Right lobe of liver (tissue), 6 donors: ENCODE measurements around the gene TENT5C. TPM values are rescaled to one million over a fixed set of nuclear protein-coding genes. Genes with fewer than 3 reads are reported as not detected.

Source experiments
- ATAC-seq, 4 donors: fragments of 200-7000 bp; cut with Tn5 transposase; one replicate each; pipeline ENCODE4 v1.9.1; 2020; ENCODE audit warnings: mild to moderate bottlenecking in 4 of 4, moderate library complexity in 4 of 4
- DNase-seq, 3 donors: peaks; one replicate each; pipeline ENCODE4 v3.0.0-alpha.2; 2020
- H3K27ac ChIP-seq, 3 donors: fragments of 200-600 bp; one replicate each; pipeline ENCODE4 v1.8.0; 2022
- H3K27me3 ChIP-seq, 2 donors: fragments of 200-600 bp; one replicate each; pipeline ENCODE4 v1.8.0; 2022
- H3K36me3 ChIP-seq, 4 donors: fragments of 200-600 bp; sonication (generic) in 1 of 4; one replicate each; pipeline versions ENCODE4 v1.5.1 to v1.8.0; 2017 to 2022; ENCODE audit warnings: control low read depth in 1 of 4
- H3K4me1 ChIP-seq, 4 donors: fragments of 200-600 bp; sonication (generic) in 1 of 4; one replicate each; pipeline versions ENCODE4 v1.5.1 to v1.8.0; 2017 to 2022; ENCODE audit warnings: control low read depth in 1 of 4
- H3K4me3 ChIP-seq, 3 donors: fragments of 200-600 bp; one replicate each; pipeline ENCODE4 v1.8.0; 2022
- H3K9me3 ChIP-seq, 4 donors: fragments of 200-600 bp; sonication (generic) in 1 of 4; one replicate each; pipeline versions ENCODE4 v1.5.1 to v1.8.0; 2017 to 2022; ENCODE audit warnings: control low read depth in 1 of 4
- CTCF ChIP-seq, 4 donors: fragments of 200-600 bp in 3 of 4; fragments of 450-650 bp in 1 of 4; IDR thresholded peaks; one replicate each; pipeline versions ENCODE4 v1.5.1 to v1.8.0; 2016 to 2022; ENCODE audit warnings: antibody characterized with exemption in 4 of 4, mild to moderate bottlenecking in 2 of 4
- POLR2A ChIP-seq: fragments of 450-650 bp; IDR thresholded peaks from one replicate; pipeline ENCODE4 v1.6.1; 2017; ENCODE audit warnings: antibody characterized with exemption, mild to moderate bottlenecking
- WGBS: methylation state at CpG from one replicate; pipeline ENCODE4 v1.1.6; 2018; ENCODE audit warnings: low coverage, low lambda C conversion rate; ENCODE audit not compliant: insufficient coverage; ENCODE audit errors: missing lambda C conversion rate; 5-methylcytosine and 5-hydroxymethylcytosine counted together
- intact Hi-C, 2 donors: fragments of 100-400 bp; cut with DNase I; formaldehyde crosslinking; loops; one replicate each; pipeline versions ENCODE4 v1.11.2 to v1.14.1; 2022
- total RNA-seq, 6 experiments: library from RNA; depleted of rRNA in 2 of 6; stranded (reverse); fragments of >200 nt in 2 of 6; fragmentation: NEBNext Ultra II Directional in 3 of 6; extraction: Animal tissue kit (Norgen Biotek cat#: 25700) in 3 of 6; gene quantifications; one replicate each; pipeline versions ENCODE4 v1.1.0 to v1.2.4, GENCODE V29; 2016 to 2023
- donor health status: DM: no; HTN: yes; CAD: no.
- donor health status: DM: no; HTN: no; CAD: no.
- donor health status: DM: no; HTN: no; CAD: no.
- donor health status: DM: no; HTN: yes; CAD: no.
- donor health status: DM: no; HTN: yes; CAD: no.

Gene TENT5C
- total RNA-seq, 6 experiments from 2014 or later = 2.3 to 13.7 (median 3.0) TPM

GRCh38 chr1:117616967-117617366 is 11.1 kb downstream of the TENT5C start:
- DNase-seq = no peak
- Histone ChIP-seq H3K27me3 (no peaks in the 10 kb centered on the region), H3K4me3 (no peak overlapping the region), H3K27ac (no peak overlapping the region), H3K9me3 (no peaks in the 10 kb centered on the region), H3K4me1 (peaks cover 0 to 14% (median 0%) of the 10 kb centered on the region in 4 donors), H3K36me3 (no peaks in the 10 kb centered on the region)
- intact Hi-C loops = no loop called here
- 88% methylated on average over 6 of the region's 6 CpGs for WGBS
- ATAC-seq = no peak
- no peak for TF ChIP-seq CTCF (IDR thresholded peaks at IDR 0.05)
- TF ChIP-seq POLR2A = no peak

- no peak for TF ChIP-seq CTCF (IDR thresholded peaks at IDR 0.05)
- no peak for TF ChIP-seq POLR2A
- Histone ChIP-seq H3K9me3 (no peaks in the 10 kb centered on the region), H3K4me1 (peaks cover 0 to 14% (median 0%) of the 10 kb centered on the region in 4 donors), H3K36me3 (no peaks in the 10 kb centered on the region), H3K27me3 (no peaks in the 10 kb centered on the region), H3K27ac (no peak overlapping the region), H3K4me3 (no peak overlapping the region)
- DNase-seq (no peak), ATAC-seq (no peak)
- 55% methylated on average over 2 of the region's 2 CpGs for whole genome bisulfite sequencing
- intact Hi-C loops = no loop called here
These were observed 12.7 kb downstream of the TENT5C start for GRCh38 chr1:117618450-117619122.

GRCh38 chr1:117620440-117620839 is 14.6 kb downstream of the TENT5C start:
- intact Hi-C loops = no loop called here
- no peaks in the 10 kb centered on the region for H3K27me3 ChIP-seq
- H3K9me3 ChIP-seq = no peaks in the 10 kb centered on the region
- WGBS = 94% methylated on average over 6 of the region's 6 CpGs
- H3K36me3 ChIP-seq = no peaks in the 10 kb centered on the region
- ATAC-seq (no peak), DNase-seq (no peak)
- no peak overlapping the region for H3K4me3 ChIP-seq
- H3K4me1 ChIP-seq = no peaks in the 10 kb centered on the region
- no peak for TF ChIP-seq CTCF (IDR thresholded peaks at IDR 0.05)
- no peak for TF ChIP-seq POLR2A
- no peak overlapping the region for H3K27ac ChIP-seq

- H3K4me1 ChIP-seq = no peaks in the 10 kb centered on the region
- ATAC-seq (no peak), DNase-seq (no peak)
- H3K9me3 ChIP-seq = no peaks in the 10 kb centered on the region
- intact Hi-C loops = no loop called here
- no peaks in the 10 kb centered on the region for H3K36me3 ChIP-seq
- H3K27ac ChIP-seq = no peak overlapping the region
- no peaks in the 10 kb centered on the region for H3K27me3 ChIP-seq
- WGBS = 91% methylated on average over 4 of the region's 4 CpGs
- H3K4me3 ChIP-seq = no peak overlapping the region
- TF ChIP-seq POLR2A = no peak
These were observed 15.5 kb downstream of the TENT5C start for GRCh38 chr1:117621316-117621715.

GRCh38 chr1:117622726-117623125 is 16.9 kb downstream of the TENT5C start:
- DNase-seq = no peak
- 89% methylated on average over 5 of the region's 14 CpGs for WGBS
- no peak for ATAC-seq

More at GRCh38 chr1:117622726-117623125, 16.9 kb downstream of the TENT5C start:
- intact Hi-C loops = no loop called here
- no peaks in the 10 kb centered on the region for H3K9me3 ChIP-seq
- H3K27ac ChIP-seq = no peak overlapping the region
- TF ChIP-seq CTCF (IDR thresholded peaks at IDR 0.05) (no peak), POLR2A (no peak)
- H3K27me3 ChIP-seq = no peaks in the 10 kb centered on the region
- no peak overlapping the region for H3K4me3 ChIP-seq
- H3K4me1 ChIP-seq = no peaks in the 10 kb centered on the region
- no peaks in the 10 kb centered on the region for H3K36me3 ChIP-seq
